ENCODE results near the gene DEK.
"Not testable (repeated sequence)": the region's sequence is repeated elsewhere in the genome, so short reads cannot be mapped to it uniquely, and the experiment has no call there.

DNA sequence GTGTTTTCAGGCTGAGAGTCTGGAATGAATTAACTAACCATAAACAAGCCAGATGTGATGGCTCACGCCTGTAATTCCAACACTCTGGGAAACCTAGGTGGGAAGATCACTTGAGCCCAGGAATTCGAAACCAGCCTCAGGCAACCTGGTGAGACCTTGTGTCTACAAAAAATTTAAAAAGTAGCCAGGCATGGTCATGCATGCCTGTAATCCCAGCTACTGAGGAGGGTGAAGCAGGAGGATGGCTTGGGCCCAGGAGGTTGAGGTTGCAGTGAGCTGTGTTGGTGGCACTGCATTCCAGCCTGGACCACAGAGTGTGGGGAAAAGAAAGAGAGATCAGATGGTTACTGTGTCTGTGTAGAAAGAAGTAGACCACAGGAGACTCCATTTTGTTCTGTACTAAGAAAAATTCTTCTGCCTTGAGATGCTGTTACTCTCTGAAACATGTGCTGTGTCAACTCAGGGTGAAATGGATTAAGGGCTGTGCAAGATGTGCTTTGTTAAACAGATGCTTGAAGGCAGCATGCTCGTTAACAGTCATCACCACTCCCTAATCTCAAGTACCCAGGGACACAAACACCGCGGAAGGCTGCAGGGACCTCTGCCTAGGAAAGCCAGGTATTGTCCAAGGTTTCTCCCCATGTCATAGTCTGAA lies 37.8 kb downstream of the DEK start:
- TF ChIP-seq, protein P1, sequence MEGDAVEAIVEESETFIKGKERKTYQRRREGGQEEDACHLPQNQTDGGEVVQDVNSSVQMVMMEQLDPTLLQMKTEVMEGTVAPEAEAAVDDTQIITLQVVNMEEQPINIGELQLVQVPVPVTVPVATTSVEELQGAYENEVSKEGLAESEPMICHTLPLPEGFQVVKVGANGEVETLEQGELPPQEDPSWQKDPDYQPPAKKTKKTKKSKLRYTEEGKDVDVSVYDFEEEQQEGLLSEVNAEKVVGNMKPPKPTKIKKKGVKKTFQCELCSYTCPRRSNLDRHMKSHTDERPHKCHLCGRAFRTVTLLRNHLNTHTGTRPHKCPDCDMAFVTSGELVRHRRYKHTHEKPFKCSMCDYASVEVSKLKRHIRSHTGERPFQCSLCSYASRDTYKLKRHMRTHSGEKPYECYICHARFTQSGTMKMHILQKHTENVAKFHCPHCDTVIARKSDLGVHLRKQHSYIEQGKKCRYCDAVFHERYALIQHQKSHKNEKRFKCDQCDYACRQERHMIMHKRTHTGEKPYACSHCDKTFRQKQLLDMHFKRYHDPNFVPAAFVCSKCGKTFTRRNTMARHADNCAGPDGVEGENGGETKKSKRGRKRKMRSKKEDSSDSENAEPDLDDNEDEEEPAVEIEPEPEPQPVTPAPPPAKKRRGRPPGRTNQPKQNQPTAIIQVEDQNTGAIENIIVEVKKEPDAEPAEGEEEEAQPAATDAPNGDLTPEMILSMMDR (IDR thresholded peaks at IDR 0.05; ENCODE audit: insufficient read depth, low read depth, low read length), result not testable (repeated sequence)
- not testable (repeated sequence) for TF ChIP-seq EZH2 (IDR thresholded peaks at IDR 0.05; ENCODE audit: insufficient read depth, low read length)

Data from astrocyte (in vitro differentiated cells and primary cell).